Spinal cord (tissue), 10 donors: Measurements from ENCODE around the gene NPHP1. TPM values are rescaled to one million over a fixed set of nuclear protein-coding genes. Genes with fewer than 3 reads are reported as not detected.
A peak's percentile ranks its signal among the peaks of the same experiment; 100 is the strongest.
"Not testable (repeated sequence)": the region's sequence is repeated elsewhere in the genome, so short reads cannot be mapped to it uniquely, and the experiment has no call there.

Experiments
- DNase-seq, 6 donors: peaks; one replicate each; pipeline versions ENCODE4 v3.0.0 to v3.0.0-alpha.2; 2013 to 2015; ENCODE audit warnings: low spot score in 6 of 6, low read depth in 4 of 6
- H3K27ac ChIP-seq: one replicate; pipeline ENCODE4 v1.5.1; 2013; ENCODE audit warnings: low read depth, low read length, control low read depth
- H3K27me3 ChIP-seq: one replicate; pipeline ENCODE4 v1.6.1; 2013; ENCODE audit warnings: low read length; ENCODE audit not compliant: control insufficient read depth, insufficient read depth
- H3K36me3 ChIP-seq: one replicate; pipeline ENCODE4 v1.6.1; 2013; ENCODE audit warnings: low read length; ENCODE audit not compliant: control insufficient read depth, insufficient read depth
- H3K4me1 ChIP-seq: one replicate; pipeline ENCODE4 v1.6.1; 2013; ENCODE audit warnings: low read length; ENCODE audit not compliant: control insufficient read depth, insufficient read depth
- H3K4me3 ChIP-seq: one replicate; pipeline ENCODE4 v1.5.1; 2013; ENCODE audit warnings: low read depth, low read length, control low read depth
- H3K9me3 ChIP-seq: one replicate; pipeline ENCODE4 v1.6.1; 2013; ENCODE audit warnings: low read length; ENCODE audit not compliant: control insufficient read depth, insufficient read depth
- WGBS: methylation state at CpG from one replicate; pipeline ENCODE4 v1.1.5; 2013; ENCODE audit warnings: missing lambda C conversion rate; ENCODE audit not compliant: insufficient coverage; 5-methylcytosine and 5-hydroxymethylcytosine counted together
- long read RNA-seq, 4 donors: transcript quantifications; one replicate each; lab custom pipeline, GENCODE V29; 2026
- polyA plus RNA-seq, 2 donors: library from polyadenylated mRNA; unstranded; fragments of 120-200 nt; gene quantifications; one replicate each; pipeline ENCODE4 v1.2.1, GENCODE V29; 2013; ENCODE audit not compliant: insufficient read length in 2 of 2
- total RNA-seq, 2 donors: library from RNA; depleted of rRNA in 1 of 2; stranded (reverse); fragments of 120-200 nt in 1 of 2; fragments of >200 nt in 1 of 2; gene quantifications; one replicate each; pipeline versions ENCODE4 v1.2.3 to v1.2.4, GENCODE V29; 2013 to 2014
- donor health status: healthy.

NPHP1 gene
- total RNA-seq = 10 to 100 TPM in 1 of 2 donors, 1 to 10 TPM in 1; 6.8 to 16.8 TPM
- 10 to 100 TPM in 1 of 2 donors, 1 to 10 TPM in 1; 9.9 to 11.8 TPM for polyA plus RNA-seq
- long read RNA-seq, donor 1 = 0 reads
- long read RNA-seq, donor 2 = 0 reads
- long read RNA-seq, donor 3 = 0 reads
- long read RNA-seq, donor 4, partial matches to known transcripts = 0 of 3 reads
- long read RNA-seq, donor 4, other reads (novel, unspliced or antisense) = 0 of 3 reads

DNA sequence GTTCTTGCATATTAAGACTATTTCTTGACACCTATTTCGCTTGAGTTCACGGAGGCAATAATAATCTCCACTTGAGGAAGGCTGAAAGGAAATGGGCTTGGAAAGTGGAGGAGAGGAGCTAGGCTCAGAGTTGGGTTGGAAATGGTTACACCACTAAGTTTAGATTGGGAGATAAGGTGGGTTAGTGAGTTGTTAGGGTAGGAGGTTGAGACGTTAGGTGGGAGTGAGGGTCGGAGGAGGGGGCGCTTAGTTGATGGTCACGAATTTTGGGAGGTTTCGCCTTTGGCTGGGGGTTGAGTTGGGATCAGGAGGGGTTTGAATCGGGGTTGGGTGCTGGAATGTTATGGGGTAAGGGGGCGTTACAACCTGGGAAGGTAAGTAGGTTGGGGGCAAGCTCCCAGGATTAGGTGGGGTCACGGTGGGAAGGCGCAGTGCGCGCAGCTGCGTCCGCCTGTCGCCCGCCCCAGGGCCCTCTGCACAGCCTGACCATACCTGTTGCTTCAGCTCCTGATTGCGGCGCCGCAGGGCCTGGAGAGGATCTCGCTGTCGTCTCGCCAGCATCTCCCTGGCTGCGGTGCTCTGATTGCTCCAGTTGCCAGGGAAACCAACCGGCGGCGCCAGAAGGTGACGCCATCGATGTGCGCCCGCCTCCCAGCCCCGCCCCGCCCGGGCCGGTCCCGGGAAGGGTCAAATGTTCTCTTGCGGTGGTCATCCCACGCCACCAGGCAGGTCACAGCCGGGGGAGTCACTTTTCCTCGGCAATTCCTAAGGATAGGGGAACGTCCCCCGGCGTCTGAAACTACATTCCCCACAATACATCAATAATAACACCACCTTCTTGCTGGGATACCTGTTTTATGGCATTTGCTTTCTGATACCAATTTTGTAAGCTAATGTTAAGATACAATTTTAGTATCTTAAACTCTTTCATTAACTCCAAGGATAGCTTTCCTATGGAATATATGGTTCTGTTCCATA is at the start of gene NPHP1:
TSS of gene NPHP1 (minus strand) at position 606 of the 978 bp plus-strand sequence. CDS start at position 561, 45 bp downstream.
- H3K4me1 ChIP-seq = no peaks in the 10 kb centered on the region
- H3K27ac ChIP-seq = no peak within 1 kb of the TSS
- peak; percentile 70 to 96 (median 80) for DNase-seq
- H3K27me3 ChIP-seq = no peaks in the 10 kb centered on the region
- H3K9me3 ChIP-seq = no peaks in the 10 kb centered on the region
- peak within 1 kb of the TSS; percentile 72 for H3K4me3 ChIP-seq
- no peaks in the 10 kb centered on the region for H3K36me3 ChIP-seq
- 1% methylated on average over 40 of the region's 43 CpGs for WGBS

DNA sequence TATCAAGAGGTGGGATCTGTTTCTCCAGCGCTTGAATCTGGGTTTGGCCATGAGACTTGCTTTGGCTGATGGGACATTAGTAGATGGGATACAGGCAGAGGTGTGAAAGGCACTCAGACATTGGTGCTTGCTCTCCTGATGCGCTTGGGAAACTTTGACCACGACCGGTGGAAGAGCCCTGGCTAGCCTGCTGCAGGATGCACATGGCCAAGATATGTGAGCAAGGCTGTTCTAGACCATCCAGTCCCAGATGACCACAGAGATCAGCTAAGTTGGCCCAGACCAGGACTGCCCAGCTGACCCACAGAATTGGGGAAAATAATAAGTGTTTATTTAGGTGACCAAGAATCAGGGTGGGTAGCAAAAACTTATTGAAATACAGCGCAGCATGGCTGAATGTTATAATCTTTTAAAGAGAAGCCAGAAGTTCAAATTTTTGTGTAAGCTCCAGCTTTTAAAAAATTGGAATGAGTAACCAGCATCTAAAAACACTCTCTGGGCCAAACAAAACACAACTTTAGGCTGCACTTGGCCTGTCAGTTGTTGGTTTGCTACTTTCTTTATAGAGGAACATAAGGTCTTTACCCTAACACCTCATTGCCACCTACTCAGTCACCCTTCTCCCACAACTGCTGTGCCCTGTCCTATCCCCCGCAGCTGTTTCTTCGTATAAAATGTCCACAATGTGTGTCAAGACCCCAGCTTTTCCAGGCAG is 43.4 kb upstream of the NPHP1 start:
- H3K4me3 ChIP-seq, H3K27ac ChIP-seq, H3K36me3 ChIP-seq, DNase-seq, H3K4me1 ChIP-seq, H3K9me3 ChIP-seq, H3K27me3 ChIP-seq: not testable (repeated sequence)
- WGBS = 90% methylated on average over 2 of the region's 7 CpGs

DNA sequence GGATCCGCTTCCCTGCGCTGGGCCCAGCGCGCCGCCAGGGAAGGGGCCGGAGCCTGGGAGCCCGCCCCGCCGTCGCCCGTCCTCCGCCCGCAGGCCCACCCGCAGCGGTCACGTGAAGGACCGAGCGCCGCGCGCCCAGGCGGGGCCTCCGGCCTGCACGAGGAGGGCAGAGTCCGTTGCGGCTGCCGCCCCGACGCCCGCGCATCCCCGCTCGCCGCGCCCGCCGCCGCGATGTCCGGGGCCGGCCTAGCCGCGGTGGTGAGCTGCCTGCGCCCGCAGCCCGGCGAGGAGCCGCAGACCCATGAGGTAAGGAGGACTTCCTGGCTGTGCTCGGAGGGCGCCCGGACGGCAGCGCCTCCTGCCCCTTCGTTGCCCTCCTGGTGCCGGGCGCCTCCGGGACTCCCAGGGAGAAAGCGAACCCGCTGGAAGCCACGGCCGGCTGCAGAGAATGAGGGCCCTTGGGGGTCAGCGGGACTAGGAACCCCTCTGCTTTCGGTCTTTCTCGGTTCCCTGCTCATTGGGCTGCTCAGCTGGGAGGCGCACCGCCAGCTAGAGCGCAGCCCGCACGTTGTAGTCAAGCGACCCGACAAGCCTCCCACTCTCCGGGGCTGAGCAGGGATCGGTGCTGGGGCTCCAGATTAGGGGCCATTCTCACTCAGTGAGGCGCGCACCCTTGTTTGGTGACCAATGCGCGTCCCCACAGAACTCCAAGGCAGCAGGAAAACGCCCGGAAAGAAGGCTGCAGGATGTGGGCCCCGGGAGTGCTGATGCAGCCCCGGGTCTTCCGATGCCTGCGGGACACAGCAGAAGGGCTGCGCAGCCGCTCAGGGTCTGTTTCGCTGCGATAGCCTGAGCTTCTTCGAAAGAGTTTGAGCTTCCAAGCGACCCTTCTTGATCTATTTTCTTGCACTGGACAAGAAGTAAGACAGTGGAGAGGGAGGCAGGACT is 40.9 kb upstream of the NPHP1 start:
- not testable (repeated sequence) for H3K4me1 ChIP-seq, H3K9me3 ChIP-seq, H3K36me3 ChIP-seq, H3K27me3 ChIP-seq, DNase-seq, H3K4me3 ChIP-seq, H3K27ac ChIP-seq
- WGBS = no CpG with 5 or more reads among the region's 89 CpGs

DNA sequence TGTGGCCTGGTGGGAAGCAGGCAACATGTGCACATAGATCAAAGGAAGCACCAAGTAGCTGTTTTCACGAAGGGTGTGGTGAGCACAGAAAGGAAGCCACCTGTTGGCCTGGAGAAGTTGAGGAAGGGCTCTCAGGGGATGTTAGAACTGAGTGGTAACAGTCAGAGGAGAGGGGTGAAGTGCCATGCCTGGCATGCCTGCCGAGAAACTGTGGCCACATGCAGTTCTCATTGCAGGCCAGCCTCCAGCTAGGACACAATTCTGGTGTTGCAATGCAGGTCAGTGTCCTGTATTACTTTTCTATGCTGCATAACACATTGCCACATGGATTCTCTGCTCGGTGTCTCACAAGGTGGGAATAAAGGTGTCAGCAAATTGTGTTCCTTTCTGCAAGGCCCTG is 38.5 kb upstream of the NPHP1 start:
- WGBS = no CpG with 5 or more reads among the region's 3 CpGs
- not testable (repeated sequence) for H3K27me3 ChIP-seq, DNase-seq, H3K4me3 ChIP-seq, H3K27ac ChIP-seq, H3K9me3 ChIP-seq, H3K4me1 ChIP-seq, H3K36me3 ChIP-seq

DNA sequence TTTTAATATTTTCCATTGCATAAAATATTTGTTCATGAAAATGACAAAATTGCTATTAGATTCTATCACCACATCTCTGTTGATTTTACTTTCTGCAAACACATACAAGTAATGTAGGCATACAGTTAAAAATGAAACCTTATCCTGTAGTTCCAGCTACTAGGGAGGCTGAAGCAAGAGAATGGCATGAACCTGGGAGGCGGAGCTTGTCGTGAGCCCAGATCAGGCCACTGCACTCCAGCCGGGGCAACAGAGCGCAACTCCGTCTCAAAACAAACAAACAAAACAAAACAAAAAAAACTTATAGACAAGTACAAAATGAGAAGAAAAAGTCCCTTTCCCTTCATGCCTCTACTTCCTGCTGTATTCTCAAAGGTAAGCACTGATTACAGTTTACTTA is 29.7 kb upstream of the NPHP1 start:
- not testable (repeated sequence) for DNase-seq, H3K4me3 ChIP-seq, H3K9me3 ChIP-seq, H3K27me3 ChIP-seq, H3K27ac ChIP-seq, H3K36me3 ChIP-seq, H3K4me1 ChIP-seq
- WGBS = no CpG with 5 or more reads among the region's 5 CpGs

DNA sequence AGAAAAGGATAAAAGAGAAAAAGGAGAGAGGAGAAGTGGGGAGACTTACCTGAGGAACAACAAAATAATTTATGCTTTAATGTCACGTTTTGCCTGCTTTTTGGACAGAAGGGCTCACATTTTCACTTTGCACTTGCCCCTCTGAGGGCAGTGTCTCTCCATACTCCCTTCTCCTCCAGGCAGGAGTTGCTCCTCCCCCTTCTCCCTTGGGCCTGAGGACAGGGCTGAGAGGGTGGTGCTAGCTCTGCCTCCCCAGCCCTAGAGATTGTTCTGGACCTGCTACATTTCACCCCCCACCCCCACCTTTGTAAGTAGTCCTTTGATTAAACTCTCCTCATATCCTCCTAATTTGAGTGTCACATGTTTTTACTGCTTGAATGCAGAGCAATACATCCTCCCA is 25.1 kb upstream of the NPHP1 start:
- not testable (repeated sequence) for H3K27ac ChIP-seq, DNase-seq, H3K9me3 ChIP-seq, H3K4me1 ChIP-seq, H3K27me3 ChIP-seq, H3K4me3 ChIP-seq, H3K36me3 ChIP-seq
- no CpG with 5 or more reads among the region's 1 CpG for WGBS

DNA sequence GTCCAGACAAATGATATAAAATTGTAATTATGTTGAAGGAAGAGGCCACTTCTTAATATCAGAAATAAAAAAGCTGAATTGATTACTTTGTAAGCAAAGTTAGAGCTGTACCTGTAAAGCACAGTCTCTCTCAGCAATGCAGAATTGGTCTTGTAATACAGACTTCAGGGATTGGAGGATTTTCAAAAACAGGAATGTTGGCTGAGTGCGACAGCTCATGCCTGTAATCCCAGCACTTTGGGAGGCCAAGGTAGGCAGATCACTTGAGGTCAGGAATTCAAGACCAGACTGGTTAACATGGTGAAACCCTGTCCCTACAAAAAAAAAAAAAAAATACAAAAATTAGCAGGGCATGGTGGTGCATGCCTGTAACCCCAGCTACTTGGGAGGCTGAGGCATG is 17.8 kb upstream of the NPHP1 start:
- H3K4me3 ChIP-seq, DNase-seq, H3K27ac ChIP-seq, H3K27me3 ChIP-seq, H3K4me1 ChIP-seq, H3K9me3 ChIP-seq, H3K36me3 ChIP-seq: not testable (repeated sequence)
- WGBS = 100% methylated on average over 1 of the region's 1 CpG

DNA sequence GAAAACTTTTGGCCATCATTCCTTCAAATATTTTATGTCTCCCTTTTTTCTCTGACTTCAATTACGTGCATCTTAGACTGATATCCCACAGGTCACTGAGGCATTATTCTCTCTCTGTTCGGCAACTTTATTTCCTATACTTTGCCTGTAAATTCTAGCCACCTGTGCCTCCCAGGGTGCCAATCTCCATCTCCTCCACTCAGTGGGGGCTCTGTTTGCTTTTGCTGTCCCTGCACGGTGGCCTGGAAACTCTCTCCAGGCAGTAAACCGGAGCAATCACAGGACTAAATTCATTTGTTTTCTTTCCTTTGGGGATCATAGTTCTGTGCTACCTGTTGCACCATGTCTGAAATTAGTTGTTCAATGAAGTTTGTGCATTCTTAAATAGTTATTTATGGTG is 17.1 kb upstream of the NPHP1 start:
- WGBS = 35% methylated on average over 4 of the region's 4 CpGs

DNA sequence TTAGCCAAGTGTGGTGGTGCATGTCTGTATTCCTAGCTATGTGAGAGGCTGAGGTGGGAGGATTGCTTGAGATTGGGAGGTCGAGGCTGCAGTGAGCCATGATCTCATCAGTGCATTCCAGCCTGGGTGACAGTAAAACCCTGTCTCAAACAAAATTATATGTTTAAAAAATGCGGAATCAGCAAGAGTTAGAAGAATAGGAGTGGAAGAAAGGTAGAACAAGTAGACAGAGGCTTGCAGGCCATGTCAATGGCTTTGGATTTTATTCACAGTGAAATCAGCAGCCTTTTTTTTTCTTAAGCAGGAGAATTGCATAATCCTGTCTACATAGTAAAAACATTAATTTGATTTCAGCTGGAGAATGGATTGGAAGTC is 15.4 kb upstream of the NPHP1 start:
- WGBS = 80% methylated on average over 1 of the region's 2 CpGs
- Histone ChIP-seq H3K27me3 (peaks cover 2% of the 10 kb centered on the region), H3K4me1 (no peaks in the 10 kb centered on the region), H3K4me3 (no peak overlapping the region), H3K27ac (no peak overlapping the region), H3K36me3 (no peaks in the 10 kb centered on the region), H3K9me3 (no peaks in the 10 kb centered on the region)
- DNase-seq = no peak

More for the DNA sequence above, 17.1 kb upstream of the NPHP1 start:
- peaks cover 2% of the 10 kb centered on the region for H3K27me3 ChIP-seq
- no peak overlapping the region for H3K4me3 ChIP-seq
- no peak overlapping the region for H3K27ac ChIP-seq
- no peaks in the 10 kb centered on the region for H3K36me3 ChIP-seq
- H3K4me1 ChIP-seq = no peaks in the 10 kb centered on the region
- no peaks in the 10 kb centered on the region for H3K9me3 ChIP-seq
- no peak for DNase-seq
